Occipital lobe (tissue), 2 donors: ENCODE measurements around the gene RGS11. TPM values are rescaled to one million over a fixed set of nuclear protein-coding genes. Genes with fewer than 3 reads are reported as not detected.
"Not testable (repeated sequence)": the region's sequence is repeated elsewhere in the genome, so short reads cannot be mapped to it uniquely, and the experiment has no call there.

Experiments
- DNase-seq: peaks from one replicate; lab custom pipeline; 2025; lab: John Stamatoyannopoulos, UW
- total RNA-seq: library from RNA; depleted of rRNA; stranded (reverse); fragments of >200 nt; gene quantifications from one replicate; pipeline ENCODE4 v1.2.3, GENCODE V29; 2014

Gene RGS11
- total RNA-seq, 1 donor from 2014 or later, result 2.8 TPM

- no peak for DNase-seq
Observed at GRCh38 chr16:280991-281659, 5.4 kb upstream of the RGS11 start.

DNA sequence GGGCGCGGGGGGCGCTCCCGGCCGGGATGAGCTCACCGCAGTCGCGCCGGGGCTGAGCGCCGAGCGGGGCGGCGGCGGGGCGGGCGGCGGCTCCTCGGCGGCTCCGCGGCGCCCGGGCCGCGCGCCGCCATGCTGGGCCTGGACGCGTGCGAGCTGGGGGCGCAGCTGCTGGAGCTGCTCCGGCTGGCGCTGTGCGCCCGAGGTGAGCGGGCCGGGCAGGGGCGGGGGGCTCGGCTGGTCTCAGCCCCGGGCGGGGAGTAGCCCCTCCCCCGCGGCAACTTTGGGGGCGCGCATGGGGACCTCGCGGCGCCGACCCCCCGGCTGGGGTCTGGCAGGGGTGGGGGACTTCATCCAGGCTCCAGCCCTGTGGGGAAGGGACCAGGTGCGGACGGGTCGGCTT is 4.8 kb upstream of the RGS11 start, which contains the start of gene ARHGDIG:
Gene ARHGDIG, plus strand, starts transcription at position 40 of the 400 bp plus-strand sequence. Its CDS starts 90 bp downstream, at position 130.
- DNase-seq, result no peak

- no peak for DNase-seq
Observed at GRCh38 chr16:280005-280460, 4.3 kb upstream of the RGS11 start.

- no peak for DNase-seq
Observed at GRCh38 chr16:279531-279930, 3.8 kb upstream of the RGS11 start.

- no peak for DNase-seq
Observed at GRCh38 chr16:278863-279366, 3.2 kb upstream of the RGS11 start.

- DNase-seq, result no peak
Observed at GRCh38 chr16:276426-277077, 808 bp upstream of the RGS11 start.

- DNase-seq, result no peak
Observed at GRCh38 chr16:275041-275641, 603 bp downstream of the RGS11 start.

DNA sequence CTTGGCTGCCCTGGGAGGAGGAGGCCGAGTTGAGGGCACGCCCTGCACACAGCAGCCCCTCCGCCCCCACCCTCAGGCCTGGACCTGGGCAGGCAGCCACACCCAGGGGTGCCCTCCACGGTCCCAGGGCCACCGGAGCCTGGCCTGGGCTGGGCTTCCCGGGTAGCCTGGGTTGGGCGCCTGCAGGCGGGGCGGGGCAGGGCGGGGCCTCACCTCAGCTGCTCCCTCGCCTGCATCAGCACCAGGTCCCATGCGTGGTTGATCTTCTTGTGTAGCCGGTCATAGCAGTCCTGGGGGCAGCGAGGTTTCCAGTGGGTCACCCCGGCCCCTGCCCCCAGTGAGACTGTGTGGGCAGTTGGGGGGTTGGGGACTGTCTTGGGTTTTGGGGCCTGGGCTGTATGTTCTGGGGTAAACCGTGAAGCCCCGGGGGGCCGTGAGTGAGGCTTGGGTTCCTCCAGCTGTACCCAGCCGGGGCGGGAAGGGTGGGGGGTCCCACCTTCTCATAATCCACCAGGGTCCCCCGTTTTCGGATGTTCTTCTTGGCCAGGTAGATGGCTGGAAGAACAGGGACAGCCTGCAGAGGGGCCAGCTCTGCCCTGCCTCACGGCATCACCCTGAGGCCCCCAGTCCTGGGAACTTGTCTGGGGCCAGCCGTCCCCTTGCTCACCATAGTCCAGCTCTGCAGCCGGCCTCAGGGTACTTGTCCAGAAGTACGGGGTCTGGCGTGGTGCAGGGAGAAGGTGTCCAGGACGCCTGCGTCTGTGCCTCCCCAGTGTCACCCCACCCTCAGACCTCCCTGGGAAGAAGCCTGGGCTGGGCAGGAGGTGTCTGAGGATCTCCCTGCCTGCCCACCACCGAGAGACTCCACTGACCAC is 2.0 kb downstream of the RGS11 start:
- DNase-seq, result no peak

GRCh38 chr16:272633-273546 is 2.9 kb downstream of the RGS11 start:
- DNase-seq, result no peak

DNA sequence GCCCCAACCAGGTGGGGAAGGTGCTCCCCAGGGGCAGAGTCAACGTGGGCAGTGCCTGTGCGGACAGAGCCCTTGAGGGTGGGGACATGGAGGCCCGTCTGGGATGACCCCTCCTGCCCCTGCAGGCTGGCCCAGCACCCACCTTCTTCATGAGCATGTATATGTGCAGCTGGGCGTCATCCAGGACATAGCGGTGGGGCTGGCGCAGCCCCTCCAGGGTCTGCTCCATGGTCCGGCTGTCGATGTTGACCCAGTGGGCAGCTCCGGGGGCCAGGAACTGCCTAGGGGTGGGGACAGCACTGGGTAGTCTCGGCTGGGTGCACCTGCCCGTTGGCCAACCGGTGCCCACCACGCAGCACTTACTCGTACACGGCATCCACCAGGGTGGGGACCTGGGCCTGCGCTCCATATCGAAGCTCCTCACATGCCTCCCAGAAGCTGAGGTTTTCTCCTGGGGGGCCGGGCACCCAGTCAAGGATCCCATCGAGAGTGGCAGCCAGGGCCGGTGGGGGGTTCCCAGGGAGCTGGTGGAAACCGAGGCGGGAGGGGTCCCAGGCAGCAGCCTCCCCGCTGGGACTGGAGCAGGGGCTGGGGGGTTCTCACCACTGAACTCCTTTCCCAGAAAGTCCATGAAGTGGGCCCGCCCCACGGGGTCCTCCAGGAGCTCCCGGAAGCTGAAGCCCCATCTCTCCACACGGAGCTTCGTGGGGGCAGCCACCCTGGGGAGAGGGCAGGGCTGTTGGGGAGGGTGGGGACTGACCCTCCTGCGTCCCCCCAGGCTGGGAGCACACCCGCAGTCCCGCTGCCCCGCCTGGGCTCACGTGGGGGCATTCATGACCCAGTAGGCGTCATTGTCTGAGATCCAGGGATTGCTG is 5.1 kb downstream of the RGS11 start:
- no peak for DNase-seq

- DNase-seq, result no peak
Observed at GRCh38 chr16:269061-269796, 6.5 kb downstream of the RGS11 start.

DNA sequence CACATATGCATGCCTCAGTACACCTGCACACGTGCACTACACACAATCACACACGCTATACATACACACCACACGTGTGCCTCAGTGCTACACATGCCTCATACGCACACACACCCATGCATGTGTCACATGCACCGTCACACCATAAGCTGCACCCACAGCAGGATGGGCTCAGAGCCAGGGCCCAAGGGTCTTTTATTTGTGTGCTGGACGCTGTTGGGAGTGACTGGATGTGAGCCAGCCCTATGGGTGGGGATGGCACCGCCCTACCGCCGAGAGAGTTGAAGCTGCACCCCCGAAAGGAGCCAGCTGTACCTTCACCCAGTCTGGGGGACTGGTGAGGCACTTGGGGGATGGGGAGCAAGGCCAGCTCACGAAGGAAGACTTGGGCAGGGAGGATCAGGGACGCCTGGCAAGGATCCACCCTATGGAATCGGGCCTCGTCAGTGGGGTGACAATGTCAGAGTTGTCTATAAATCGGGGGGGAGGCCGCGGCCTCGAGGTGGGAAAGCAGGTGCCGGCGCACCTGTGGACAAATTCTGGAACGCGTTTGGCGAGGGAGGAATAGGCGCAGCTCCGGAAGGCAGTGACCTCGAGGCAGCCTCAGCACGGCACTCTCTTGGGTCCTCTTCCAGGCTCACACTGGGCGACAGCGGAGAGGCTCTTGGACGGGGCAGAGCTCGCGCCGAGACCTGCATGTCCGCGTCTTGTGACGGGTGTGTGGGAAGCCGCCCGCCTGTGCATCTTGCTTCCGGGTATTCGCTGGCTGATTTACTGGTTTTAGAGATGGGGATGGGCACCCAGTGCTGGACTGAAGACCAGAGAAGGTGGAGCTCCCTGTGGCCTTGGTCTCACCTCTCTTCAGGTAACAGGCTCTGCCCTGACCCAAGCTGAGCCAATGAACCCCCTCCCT is 7.3 kb downstream of the RGS11 start:
- no peak for DNase-seq

GRCh38 chr16:267562-267961 is 8.2 kb downstream of the RGS11 start:
- not testable (repeated sequence) for DNase-seq

DNA sequence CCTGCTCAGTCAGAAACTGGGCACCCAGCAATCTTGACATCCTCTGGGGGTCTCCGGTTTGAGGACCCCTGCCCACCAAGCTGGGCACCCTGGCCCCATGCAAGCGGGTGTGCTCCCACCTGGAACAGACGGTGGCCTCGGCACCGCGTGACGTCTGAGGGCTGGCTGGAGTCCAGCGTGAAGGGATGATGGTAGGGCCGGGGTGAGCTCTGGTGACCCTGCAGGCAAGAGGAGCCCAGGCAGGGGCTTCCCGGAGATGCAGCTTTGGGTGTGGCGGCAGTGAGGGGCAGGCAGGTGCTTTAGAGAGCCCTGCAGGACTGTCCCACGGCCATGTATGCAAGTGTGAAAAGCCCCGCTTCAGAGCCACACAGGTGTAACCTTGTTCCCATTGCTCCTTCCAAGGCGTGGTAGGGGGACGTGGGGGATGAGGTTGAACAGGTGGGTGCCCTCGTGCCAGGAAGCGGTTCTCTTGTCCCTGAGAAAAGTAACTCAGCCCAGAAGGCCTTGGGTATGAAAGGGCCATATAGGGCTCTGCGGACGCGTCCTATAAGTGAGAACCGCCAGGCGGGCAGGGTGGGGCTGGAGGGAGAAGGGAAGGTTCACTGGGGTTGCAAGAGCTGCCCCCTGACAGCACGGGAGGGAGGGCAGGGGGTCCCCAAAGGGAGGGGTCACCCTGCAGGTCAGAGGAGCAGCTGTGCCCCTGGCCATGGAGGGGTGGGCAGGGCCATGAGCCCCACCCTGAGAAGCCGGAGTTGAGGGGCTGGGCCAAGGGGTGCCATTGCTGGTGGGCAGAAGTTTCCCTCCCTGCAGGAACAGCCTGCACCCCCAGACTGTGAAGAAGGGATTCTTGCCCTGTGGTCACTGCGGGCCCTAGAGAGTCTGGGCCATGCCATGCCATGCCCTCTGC is 9.2 kb downstream of the RGS11 start:
- DNase-seq, result no peak

- DNase-seq, result no peak
Observed at GRCh38 chr16:265711-266110, 10.0 kb downstream of the RGS11 start.

GRCh38 chr16:265002-265529 is 10.7 kb downstream of the RGS11 start:
- no peak for DNase-seq
